Peyer's patch (tissue), 4 donors: Measurements from ENCODE around the gene IST1. TPM values are rescaled to one million over a fixed set of nuclear protein-coding genes. Genes with fewer than 3 reads are reported as not detected.

Experiments used
- DNase-seq, 3 donors: peaks; one replicate each; pipeline ENCODE4 v3.0.0-alpha.2; 2017 to 2019
- H3K27ac ChIP-seq, 4 donors: fragments of 200-600 bp; sonication (generic); one replicate each; pipeline ENCODE4 v1.5.1; 2016 to 2019
- H3K27me3 ChIP-seq, 2 donors: fragments of 200-600 bp; sonication (generic); one replicate each; pipeline ENCODE4 v1.5.1; 2019
- H3K36me3 ChIP-seq, 3 donors: fragments of 200-600 bp; sonication (generic); one replicate each; pipeline ENCODE4 v1.5.1; 2016 to 2019
- H3K4me1 ChIP-seq, 4 donors: fragments of 200-600 bp; sonication (generic); one replicate each; pipeline ENCODE4 v1.5.1; 2016 to 2019
- H3K4me3 ChIP-seq, 4 donors: fragments of 200-600 bp; sonication (generic); 1 replicate in 3 of 4; 2 replicates in 1 of 4; pipeline ENCODE4 v1.5.1; 2016 to 2019; ENCODE audit warnings: mild to moderate bottlenecking in 1 of 4
- H3K9me3 ChIP-seq, 4 donors: fragments of 200-600 bp; sonication (generic); one replicate each; pipeline ENCODE4 v1.5.1; 2016 to 2019; ENCODE audit warnings: mild to moderate bottlenecking in 1 of 4
- CTCF ChIP-seq, 6 experiments: fragments of 450-650 bp in 4 of 6; fragments of 200-600 bp in 2 of 6; sonication (generic) in 1 of 6; IDR thresholded peaks; one replicate each; pipeline ENCODE4 v1.5.1; 2017 to 2019; ENCODE audit warnings: antibody characterized with exemption in 6 of 6, mild to moderate bottlenecking in 3 of 6, moderate library complexity in 1 of 6
- POLR2A ChIP-seq, 2 donors: fragments of 450-650 bp; IDR thresholded peaks; one replicate each; pipeline ENCODE4 v1.5.1; 2017; ENCODE audit warnings: antibody characterized with exemption in 2 of 2, mild to moderate bottlenecking in 2 of 2, moderate library complexity in 2 of 2
- total RNA-seq, 4 donors: library from RNA; depleted of rRNA; stranded (reverse); fragments of >200 nt; gene quantifications; one replicate each; pipeline ENCODE4 v1.1.0, GENCODE V29; 2016

Gene IST1
- total RNA-seq, 4 donors from 2014 or later = 228 to 274 (median 261) TPM

DNA sequence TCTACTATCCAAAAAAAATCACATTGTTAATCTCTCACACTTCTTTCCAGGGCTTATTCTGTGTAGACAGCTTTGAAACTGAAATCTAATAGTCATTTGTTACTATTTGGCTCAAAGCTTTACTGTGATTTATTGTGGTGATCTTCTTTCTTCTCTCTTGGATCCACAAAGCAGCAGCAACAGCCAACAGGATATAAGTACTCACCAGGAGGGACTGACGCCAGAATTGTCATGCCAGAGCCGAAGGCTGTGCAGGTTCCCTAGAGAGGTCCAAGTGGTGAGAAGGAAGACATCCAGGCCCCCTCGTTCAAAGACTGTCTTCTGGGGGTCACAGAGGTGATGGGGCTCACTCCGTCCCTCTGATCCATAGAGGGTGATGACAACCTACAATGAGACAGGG lies 71.6 kb downstream of the IST1 start:
- Histone ChIP-seq H3K4me1 (no peaks in the 10 kb centered on the region), H3K36me3 (no peaks in the 10 kb centered on the region), H3K27me3 (no peaks in the 10 kb centered on the region), H3K27ac (no peak overlapping the region), H3K4me3 (no peak overlapping the region), H3K9me3 (no peaks in the 10 kb centered on the region)
- TF ChIP-seq POLR2A (IDR thresholded peaks at IDR 0.05) (no peak), CTCF (IDR thresholded peaks at IDR 0.05) (no peak)
- no peak for DNase-seq

DNA sequence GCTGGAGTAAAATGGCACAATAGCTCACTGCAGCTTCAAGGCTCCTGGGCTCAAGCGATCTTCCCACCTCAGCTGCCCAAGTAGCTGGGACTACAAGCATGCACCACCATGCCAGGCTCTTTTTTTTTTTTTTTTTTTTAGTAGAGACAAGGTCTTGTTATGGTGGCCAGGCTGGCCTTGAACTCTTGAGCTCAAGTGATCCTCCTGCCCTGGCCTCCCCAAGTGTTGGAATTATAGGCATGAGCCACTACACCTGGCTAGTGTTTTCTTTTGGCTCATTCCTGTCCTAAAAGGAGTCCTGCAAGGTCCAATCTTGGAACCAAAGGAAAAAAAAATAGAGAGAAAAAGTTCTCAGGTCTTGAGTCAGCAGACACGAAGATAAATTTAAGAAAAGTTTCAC lies 74.0 kb downstream of the IST1 start:
- no peak for DNase-seq
- Histone ChIP-seq H3K9me3 (no peaks in the 10 kb centered on the region), H3K4me3 (no peak overlapping the region), H3K4me1 (no peaks in the 10 kb centered on the region), H3K27ac (no peak overlapping the region), H3K36me3 (no peaks in the 10 kb centered on the region), H3K27me3 (no peaks in the 10 kb centered on the region)
- TF ChIP-seq CTCF (IDR thresholded peaks at IDR 0.05) (no peak), POLR2A (IDR thresholded peaks at IDR 0.05) (no peak)

- no peak for DNase-seq
- H3K36me3 ChIP-seq = no peaks in the 10 kb centered on the region
- no peaks in the 10 kb centered on the region for H3K9me3 ChIP-seq
- H3K27ac ChIP-seq = no peak overlapping the region
- no peaks in the 10 kb centered on the region for H3K27me3 ChIP-seq
- no peak overlapping the region for H3K4me3 ChIP-seq
- TF ChIP-seq CTCF (IDR thresholded peaks at IDR 0.05) (no peak), POLR2A (IDR thresholded peaks at IDR 0.05) (no peak)
- H3K4me1 ChIP-seq = no peaks in the 10 kb centered on the region
These were observed 76.2 kb downstream of the IST1 start for GRCh38 chr16:71971571-71971970.

DNA sequence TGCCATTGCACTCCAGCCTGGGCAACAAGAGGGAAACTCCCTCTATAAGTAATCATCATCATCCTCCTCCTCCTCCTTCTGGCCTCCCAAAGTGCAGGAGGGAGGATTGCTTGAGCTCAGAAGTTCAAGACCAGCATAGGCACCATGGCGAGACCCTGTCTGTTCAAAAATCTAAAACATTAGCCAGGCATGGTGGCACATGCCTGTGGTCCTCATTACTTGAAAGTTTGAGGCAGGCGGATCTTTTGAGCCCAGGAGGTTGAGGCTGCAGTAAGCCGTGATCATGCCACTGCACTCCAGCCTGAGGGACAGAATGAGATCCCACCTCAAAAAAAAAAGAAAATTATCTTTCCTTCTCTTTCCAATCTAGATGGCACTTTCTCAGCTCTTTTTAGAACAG lies 77.0 kb downstream of the IST1 start:
- H3K27ac ChIP-seq = no peak overlapping the region
- TF ChIP-seq POLR2A (IDR thresholded peaks at IDR 0.05) (no peak), CTCF (IDR thresholded peaks at IDR 0.05) (no peak)
- H3K27me3 ChIP-seq = no peaks in the 10 kb centered on the region
- H3K9me3 ChIP-seq = no peaks in the 10 kb centered on the region
- H3K4me1 ChIP-seq = no peaks in the 10 kb centered on the region
- H3K4me3 ChIP-seq = no peak overlapping the region
- DNase-seq = no peak
- H3K36me3 ChIP-seq = no peaks in the 10 kb centered on the region

GRCh38 chr16:71973001-71973400 lies 77.7 kb downstream of the IST1 start:
- H3K9me3 ChIP-seq = no peaks in the 10 kb centered on the region
- H3K36me3 ChIP-seq = no peaks in the 10 kb centered on the region
- DNase-seq = no peak
- no peaks in the 10 kb centered on the region for H3K27me3 ChIP-seq
- H3K4me3 ChIP-seq = no peak overlapping the region
- H3K27ac ChIP-seq = no peak overlapping the region
- H3K4me1 ChIP-seq = no peaks in the 10 kb centered on the region
- TF ChIP-seq CTCF (IDR thresholded peaks at IDR 0.05) (no peak), POLR2A (IDR thresholded peaks at IDR 0.05) (no peak)
